Measurements from ENCODE around the gene TRIM74.
"Not testable (repeated sequence)": the region's sequence is repeated elsewhere in the genome, so short reads cannot be mapped to it uniquely, and the experiment has no call there.

Gene TRIM74

DNA sequence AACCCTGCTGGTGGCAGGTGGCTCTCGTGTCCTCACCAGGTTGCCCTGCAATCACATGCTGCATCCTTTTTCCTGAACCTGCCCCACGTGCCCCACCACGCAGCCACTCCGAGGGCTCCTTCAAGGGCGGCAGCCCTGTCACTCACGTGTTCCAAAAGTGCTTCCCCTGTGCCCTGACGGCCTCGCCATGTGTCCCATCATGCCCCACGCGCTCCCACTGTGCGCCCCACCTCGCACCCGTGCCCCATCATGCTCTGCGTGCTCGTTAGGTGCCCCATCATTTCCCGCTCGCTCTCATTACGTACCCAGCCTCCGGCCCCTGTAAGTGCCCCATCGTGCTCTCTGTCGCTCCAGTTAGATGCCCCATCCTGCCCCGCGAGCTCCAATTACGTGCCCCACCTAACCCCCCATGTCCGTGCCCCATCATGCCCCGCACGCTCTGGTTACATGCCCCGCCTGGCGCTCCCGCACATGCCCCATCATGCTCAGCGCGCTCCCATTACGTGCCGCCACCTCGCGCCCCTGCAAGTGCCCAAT lies at the start of gene TRIM74:
Gene TRIM74, minus strand, starts transcription at position 487 of the 537 bp plus-strand sequence. CDS start 3,309 bp downstream, outside the sequence.
- not testable (repeated sequence) for DNase-seq

GRCh38 chr7:73006491-73006890 lies 37.2 kb upstream of the TRIM74 start:
- DNase-seq, result peak; percentile 62

DNA sequence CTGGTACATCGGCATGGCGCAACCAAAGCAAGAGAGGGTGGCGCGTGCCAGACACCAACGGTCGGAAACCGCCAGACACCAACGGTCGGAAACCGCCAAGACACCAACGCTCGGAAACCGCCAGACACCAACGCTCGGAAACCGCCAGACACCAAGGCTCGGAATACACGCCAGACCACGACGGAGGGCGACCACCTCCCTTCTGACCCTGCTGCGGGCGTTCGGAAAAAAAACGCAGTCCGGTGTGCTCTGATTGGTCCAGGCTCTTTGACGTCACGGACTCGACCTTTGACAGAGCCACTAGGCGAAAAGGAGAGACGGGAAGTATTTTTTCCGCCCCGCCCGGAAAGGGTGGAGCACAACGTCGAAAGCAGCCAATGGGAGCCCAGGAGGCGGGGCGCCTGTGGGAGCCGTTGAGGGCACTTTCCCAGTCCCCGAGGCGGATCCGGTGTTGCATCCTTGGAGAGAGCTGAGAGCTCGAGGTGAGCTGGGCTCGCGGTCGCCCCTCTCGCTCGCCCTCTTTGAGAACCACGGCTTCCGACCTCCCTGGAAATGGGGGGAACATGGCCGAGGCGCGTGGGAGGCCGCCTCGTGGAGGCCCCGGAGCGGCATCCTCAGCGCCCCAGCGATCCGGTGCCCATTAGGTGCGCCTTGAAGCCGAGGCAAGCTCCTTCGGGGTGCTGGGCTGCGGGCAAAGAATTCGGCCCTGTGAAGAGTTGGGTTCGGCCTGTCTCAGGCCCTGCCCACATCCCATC lies 36.6 kb upstream of the TRIM74 start:
- DNase-seq, result peak; percentile 96

- peak; percentile 93 for DNase-seq
These were observed 36.1 kb upstream of the TRIM74 start for GRCh38 chr7:73005356-73005692.

- DNase-seq, result not testable (repeated sequence)
These were observed 28.7 kb upstream of the TRIM74 start for GRCh38 chr7:72997887-72998468.

DNA sequence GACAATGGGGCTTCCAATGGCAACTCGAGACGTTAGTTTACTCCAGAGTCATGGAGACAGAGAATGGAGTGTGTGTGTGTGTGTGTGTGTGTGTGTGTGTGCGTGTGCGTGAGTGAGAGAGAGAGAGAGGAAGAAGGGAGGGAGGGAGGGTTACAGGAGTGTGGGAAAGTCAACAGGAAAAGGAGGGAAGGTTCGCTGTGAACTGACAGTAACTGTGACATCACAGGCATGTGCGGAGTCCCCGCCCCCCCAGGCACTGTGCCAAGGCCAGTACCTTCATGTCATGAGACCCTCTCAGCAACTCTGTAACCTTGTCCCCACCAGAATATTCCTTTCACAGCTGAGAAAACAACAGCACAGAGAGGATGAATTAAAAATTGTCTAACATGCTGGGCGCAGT lies 28.2 kb upstream of the TRIM74 start:
- DNase-seq, result not testable (repeated sequence)

DNA sequence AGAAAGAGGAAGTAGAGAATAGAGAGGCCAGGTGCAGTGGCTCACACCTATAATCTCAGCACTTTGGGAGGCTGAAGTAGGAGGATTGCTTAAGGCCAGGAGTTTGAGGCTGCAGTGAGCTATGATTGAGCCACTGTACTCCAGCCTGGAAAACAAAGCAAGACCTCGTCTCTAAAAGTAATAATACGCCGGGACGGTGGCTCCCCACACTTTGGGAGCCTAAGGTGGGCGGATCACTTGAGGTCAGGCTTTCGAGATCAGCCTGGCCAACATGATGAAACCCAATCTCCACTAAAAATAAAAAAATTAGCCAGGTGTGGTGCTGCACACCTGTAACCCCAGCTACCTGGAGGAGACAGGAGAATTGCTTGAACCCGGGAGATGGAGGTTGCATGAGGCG lies 26.2 kb upstream of the TRIM74 start:
- DNase-seq, result peak; percentile 34

GRCh38 chr7:72990146-72990913 lies 21.1 kb upstream of the TRIM74 start:
- DNase-seq, result peak; percentile 55

GRCh38 chr7:72982084-72982483 lies 12.8 kb upstream of the TRIM74 start:
- DNase-seq, result not testable (repeated sequence)

GRCh38 chr7:72980382-72980781 lies 11.1 kb upstream of the TRIM74 start:
- not testable (repeated sequence) for DNase-seq

- not testable (repeated sequence) for DNase-seq
These were observed 7.2 kb upstream of the TRIM74 start for GRCh38 chr7:72976434-72976833.

DNA sequence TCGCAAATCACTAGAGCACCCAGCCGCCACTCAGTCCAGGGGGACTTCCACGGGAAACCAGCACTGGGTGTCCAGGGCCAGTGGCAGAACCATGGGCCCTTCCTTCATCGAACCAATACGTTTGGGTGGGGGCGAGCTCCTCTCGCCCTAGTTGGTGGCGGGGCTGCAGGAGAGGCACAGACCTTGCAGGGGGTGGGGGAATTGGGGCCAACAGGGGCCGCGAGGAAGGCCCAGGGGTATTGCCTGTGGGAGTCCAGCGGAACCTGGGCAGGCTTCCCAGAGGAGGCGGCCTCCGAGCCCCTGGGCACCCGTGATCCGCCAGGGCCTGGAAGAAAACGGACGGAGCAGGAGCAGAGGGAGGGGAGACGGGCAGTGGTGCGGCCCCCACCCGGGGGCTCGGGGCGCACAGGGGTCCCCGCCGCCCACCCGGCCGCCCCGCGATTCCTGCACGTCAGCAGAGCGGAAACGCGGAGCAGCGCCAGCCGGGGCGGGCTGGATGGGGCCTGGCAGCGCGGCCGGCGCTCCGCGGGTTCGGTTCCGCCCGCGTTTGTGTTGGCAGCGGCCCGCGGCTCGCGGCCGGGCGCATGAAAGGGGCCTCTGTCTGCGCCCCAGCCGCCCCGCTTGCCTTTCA lies 6.5 kb upstream of the TRIM74 start:
- not testable (repeated sequence) for DNase-seq

- DNase-seq, result not testable (repeated sequence)
These were observed 5.5 kb upstream of the TRIM74 start for GRCh38 chr7:72974781-72975180.

GRCh38 chr7:72971505-72971904 lies 2.2 kb upstream of the TRIM74 start:
- not testable (repeated sequence) for DNase-seq

GRCh38 chr7:72969688-72970087 lies 422 bp upstream of the TRIM74 start:
- not testable (repeated sequence) for DNase-seq

DNA sequence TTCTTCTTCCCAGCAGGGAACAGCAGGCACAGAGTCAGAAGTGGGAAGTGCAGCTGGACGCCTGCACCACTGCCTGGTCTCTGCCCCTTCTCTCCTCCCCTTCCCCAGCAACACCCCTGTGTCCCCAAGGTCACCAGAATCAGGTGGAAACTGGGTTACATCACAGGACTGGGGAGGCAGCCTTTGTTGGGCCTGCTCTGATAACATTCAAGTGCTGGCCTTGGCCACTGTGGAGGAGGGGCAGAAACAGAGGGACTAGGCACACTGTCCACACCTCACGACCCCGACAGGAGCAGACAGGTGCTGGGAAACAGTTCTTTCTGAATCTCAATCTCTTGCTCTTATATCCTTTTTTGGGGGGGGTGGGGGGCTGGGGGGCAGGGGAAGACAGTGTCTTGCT lies 2.4 kb downstream of the TRIM74 start:
- not testable (repeated sequence) for DNase-seq

DNA sequence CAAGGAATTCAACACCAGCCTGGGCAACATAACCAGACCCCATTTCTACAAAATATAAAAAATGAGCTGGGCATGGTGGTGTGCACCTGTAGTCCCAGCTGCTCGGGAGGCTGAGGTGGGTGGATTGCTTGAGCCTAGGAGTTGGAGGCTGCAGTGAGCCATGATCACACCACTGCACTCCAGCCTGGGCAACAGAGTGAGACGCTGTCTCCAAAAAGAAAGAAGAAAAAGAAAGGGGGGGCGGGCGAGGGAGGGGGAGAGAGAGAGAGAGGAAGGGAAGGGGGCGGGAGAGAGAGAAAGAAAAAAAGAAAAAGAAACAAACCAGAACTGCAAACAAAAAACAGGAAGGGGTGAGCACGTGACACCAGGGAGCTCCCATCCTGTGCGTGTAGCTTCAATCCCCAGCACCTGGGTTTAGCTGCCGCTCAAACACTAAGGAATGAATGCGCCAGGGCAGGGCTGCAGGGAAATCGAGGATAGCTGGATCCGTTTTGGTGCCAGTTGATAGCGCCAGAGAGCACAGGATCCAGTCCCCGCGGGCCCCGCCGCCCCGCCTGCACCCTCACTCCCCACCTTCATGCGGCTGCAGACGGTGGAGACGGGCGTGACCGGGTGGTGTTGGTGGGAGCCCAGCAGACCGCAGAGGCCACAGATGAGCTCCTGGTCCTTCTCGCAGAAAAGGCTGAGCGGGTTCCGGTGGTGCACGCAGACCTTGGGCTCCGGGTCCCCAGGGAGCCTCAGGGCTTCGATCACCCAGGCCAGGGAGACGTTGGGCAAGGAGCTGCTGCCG lies 3.9 kb downstream of the TRIM74 start:
- not testable (repeated sequence) for DNase-seq

GRCh38 chr7:72963056-72963455 lies 6.2 kb downstream of the TRIM74 start:
- DNase-seq, result not testable (repeated sequence)

DNA sequence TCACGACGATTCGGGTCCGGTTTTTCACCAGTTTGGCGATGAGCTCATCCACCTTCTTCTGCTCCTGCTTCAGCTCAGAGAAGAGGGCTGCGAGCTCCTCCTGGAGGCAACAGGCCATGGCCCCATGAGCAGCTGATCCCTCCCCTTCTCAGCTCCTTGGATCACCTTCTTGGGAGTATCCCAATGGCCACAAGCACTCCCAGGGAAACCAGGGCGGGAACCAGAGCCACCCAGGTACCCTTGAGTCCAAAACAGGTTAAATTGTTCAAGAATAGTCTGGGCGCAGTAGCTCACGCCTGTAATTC lies 8.0 kb downstream of the TRIM74 start:
- DNase-seq, result not testable (repeated sequence)

DNA sequence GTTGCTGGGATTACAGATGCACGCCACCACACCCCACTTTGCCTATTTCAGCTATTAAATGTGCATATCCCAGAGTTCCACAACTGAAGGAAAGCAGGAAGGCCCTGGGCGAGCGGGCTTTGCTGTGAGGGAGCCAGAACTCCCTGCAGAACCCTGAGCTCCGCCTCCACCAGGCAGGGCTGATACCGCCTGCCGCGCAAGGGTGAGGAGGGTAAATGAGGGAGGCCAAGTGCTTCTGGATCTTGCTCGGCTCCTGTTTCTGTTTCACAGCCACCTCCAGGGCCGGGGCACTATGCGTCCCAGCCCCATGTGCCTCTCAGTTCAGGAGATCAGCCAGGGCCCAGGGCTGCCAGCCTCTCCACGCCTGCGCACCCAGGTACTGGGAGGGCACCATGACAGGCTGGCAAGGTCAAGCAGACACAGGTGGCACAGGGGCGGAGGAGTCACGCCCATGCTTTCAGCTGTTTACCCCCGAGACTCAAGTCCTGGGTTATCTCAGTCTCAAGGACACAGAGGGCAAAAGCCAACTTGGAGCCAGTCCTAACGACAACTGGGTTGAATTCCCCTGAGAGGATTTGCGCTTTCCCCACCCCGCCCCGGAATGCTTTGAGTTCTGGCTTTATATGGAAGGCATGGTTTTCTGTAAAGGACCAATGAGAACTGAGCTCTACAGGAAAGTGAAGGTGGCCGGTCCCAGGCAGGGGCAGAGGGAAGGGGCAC lies 8.5 kb downstream of the TRIM74 start:
- not testable (repeated sequence) for DNase-seq

DNA sequence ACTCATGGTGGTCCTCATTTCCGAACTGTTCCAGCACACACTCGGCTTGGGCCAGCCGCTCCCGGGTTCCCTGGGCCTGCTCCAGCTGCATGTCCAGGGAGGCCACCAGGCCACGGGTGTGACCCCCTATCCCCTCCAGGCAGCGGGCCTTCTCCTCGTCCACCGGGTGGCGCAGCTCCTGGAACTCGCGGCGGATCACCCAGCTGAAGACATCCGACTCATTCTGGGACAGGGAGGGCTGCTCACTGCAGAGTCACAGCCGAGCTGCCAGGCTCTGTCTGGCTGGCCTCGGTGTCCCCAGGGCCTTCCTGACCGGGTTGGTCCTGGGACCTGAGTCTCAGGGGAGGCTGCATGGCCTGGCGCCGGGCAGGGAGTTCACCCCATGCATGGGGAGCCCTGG lies 9.2 kb downstream of the TRIM74 start:
- DNase-seq, result not testable (repeated sequence)

All from activated effector memory CD4-positive, alpha-beta T cell treated with anti-CD3 and anti-CD28 coated beads, Interleukin-2, amount 50 U/mL, for 16 hours (primary cell).